Epidermal melanocyte (primary cell): ENCODE measurements around the gene OR6S1.
"Not testable (repeated sequence)": the region's sequence is repeated elsewhere in the genome, so short reads cannot be mapped to it uniquely, and the experiment has no call there.

Source experiments
- DNase-seq: peaks from one replicate; pipeline ENCODE4 v3.0.0; 2011; ENCODE audit warnings: low spot score; ENCODE audit not compliant: insufficient read length

Gene OR6S1

GRCh38 chr14:20671597-20672283, 30.2 kb upstream of the OR6S1 start:
- DNase-seq: peak; percentile 1

- no peak for DNase-seq
Observed at GRCh38 chr14:20668969-20669368, 27.5 kb upstream of the OR6S1 start.

GRCh38 chr14:20667957-20668356, 26.5 kb upstream of the OR6S1 start:
- DNase-seq: no peak

- not testable (repeated sequence) for DNase-seq
Observed at GRCh38 chr14:20666400-20666961, 25.0 kb upstream of the OR6S1 start.

DNA sequence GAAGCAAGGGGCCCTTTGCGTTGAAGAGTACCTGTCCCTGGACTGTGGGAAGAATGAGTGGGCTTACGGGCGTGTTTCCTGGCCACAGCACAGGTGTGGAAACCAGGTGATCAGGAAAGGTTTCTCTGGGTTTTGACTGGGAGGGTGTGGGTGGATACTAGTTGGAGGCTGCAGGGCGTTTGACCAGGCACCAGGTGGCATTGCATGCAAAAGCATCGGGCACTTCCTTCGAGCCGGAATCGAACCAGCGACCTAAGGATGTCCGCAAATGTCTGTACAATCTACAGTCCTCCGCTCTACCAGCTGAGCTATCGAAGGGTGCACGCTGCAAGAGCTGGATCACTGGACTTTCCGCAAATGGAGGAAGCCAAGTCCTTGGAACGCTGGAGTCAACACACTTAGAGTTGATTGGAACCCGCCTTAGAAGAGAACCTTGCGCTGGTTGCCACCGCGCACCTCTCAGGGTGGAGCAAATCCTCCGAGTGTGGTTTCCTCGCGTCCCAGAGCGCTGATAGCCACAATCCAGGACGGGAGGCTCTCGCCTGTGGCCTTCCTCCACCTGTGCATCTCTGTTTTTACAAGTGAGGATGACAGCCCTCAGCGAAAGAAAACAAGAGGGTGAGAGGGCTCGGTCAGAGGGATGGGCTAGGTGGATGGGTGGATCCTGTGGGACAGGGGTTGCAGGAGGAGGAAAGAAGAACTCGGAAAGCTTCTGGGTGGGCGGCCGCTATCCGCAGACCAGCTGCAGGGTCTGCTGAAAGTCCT, 21.7 kb upstream of the OR6S1 start:
- no peak for DNase-seq

DNA sequence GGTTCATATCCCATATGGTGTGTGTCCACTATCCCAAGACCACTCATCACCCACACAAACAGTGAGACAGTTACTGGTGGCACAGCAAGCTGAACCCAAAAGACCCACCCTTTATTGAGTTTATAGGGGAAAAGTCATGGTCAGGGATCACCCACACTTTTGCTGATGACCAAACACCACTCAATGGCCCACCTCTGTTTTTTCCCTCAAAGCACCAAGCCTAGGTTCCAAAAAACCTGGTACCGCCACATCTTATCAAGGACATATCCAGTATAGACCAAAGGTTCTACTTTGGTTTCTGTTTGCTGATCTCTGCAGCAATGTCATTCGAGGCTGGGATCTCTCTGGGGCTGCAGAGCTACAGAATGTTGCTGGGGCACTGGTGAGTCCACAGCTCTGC, 19.7 kb upstream of the OR6S1 start:
- DNase-seq: no peak

- DNase-seq: no peak
Observed at GRCh38 chr14:20659813-20660395, 18.4 kb upstream of the OR6S1 start.

GRCh38 chr14:20659336-20659735, 17.8 kb upstream of the OR6S1 start:
- no peak for DNase-seq

DNA sequence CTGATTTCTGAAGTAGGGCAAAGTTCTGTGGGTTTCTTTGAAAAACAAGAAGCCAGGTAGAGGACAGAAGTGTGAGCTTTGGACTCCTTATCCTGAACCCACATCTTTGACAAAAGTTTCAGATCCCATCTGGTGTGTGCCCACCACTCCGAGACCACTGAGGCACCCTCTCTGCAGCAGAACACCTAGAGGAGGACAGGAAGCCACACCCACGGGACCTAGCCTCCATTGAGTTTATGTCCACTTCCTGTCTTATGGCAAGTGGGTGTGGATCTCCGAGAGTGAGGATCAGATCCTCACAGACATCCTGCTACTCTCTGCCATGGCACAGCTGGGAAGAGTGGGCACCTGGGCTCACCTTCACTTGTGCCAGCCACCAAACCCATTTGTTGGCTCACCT, 16.8 kb upstream of the OR6S1 start:
- no peak for DNase-seq

- no peak for DNase-seq
Observed at GRCh38 chr14:20657216-20658211, 16.0 kb upstream of the OR6S1 start.

GRCh38 chr14:20656274-20656673, 14.8 kb upstream of the OR6S1 start:
- no peak for DNase-seq

GRCh38 chr14:20655851-20656250, 14.4 kb upstream of the OR6S1 start:
- no peak for DNase-seq

DNA sequence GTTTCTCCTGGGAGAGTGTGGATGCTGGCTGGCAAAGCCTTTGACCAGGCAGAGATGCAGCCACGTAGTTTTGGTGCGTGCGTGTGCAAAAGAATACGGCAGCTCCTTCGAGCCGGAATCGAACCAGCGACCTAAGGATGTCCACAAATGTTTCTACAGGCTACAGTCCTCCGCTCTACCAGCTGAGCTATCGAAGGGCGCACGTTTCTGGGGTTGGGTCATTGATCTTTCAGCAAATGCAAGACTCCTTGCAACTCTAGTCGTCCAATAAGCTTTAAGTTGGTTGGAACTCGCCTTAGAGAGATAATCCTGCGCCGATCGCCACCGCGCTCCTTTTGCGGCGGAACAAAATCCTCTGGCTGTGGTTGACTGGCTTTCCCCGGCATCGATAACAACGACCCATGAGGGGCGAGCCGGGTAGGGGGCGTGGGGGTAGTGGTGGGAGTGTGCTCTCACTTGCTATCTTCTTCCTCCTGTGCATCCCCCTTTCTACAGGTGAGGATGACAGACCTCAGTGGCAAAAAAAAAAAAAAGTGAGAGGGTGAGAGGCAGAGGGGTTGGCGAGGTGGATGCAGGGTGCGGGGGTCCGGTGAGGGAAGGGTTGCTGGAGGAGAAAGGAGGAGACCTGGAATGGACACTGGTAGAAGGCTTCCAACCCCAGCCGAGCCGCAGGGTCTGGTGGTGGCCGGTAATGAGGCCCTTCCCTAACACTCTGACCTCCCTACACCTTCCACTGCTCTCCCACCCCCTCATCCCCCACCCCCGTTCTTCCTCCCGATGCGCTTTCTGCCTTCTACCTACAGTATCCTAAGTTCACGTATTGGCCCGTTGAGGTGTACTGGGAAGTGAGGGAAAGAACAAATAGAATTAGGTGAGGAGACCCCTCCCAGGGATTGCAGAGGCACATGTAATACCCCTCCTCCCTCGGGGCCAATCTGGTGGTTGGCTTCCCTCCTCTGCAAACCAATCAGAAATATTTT, 11.8 kb upstream of the OR6S1 start:
- DNase-seq: no peak

DNA sequence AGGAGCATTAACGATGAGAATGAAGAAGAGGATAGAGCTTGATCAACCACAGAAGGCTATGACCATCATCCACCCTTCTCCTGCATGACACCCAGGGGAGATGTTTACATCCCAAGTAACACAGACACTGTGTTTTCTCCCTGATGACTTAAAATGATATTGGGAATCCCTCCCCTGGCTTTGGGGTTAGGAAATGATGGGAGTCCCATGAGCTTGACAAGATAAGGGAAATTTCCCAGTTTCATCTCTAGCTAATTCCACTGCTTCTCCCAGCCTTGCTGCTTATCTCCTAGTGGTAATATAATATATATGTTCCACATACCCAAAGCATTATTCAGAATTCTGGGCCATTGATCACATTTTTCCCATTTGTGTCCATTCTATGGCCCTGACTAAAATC, 4.0 kb upstream of the OR6S1 start:
- DNase-seq: no peak

- no peak for DNase-seq
Observed at GRCh38 chr14:20644520-20644919, 3.0 kb upstream of the OR6S1 start.

DNA sequence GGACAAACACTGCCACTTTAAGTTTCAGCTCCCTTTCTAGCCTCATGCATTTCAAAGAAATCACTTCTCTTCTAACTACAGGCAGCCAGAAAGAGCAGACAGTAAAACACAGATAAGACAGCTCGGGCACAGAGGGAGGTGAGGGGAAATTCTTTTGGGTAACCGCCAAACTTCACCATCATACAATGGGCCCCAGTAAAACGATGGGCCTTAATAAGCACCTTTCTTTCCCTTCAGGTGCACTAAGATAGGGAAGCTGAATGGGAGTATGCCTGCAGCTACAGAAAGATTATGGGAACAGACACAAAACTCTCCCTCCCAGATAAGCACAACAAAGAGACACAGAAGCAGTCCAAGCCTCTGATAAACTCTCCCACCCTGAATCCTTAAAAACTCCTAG, 1.3 kb upstream of the OR6S1 start:
- not testable (repeated sequence) for DNase-seq

DNA sequence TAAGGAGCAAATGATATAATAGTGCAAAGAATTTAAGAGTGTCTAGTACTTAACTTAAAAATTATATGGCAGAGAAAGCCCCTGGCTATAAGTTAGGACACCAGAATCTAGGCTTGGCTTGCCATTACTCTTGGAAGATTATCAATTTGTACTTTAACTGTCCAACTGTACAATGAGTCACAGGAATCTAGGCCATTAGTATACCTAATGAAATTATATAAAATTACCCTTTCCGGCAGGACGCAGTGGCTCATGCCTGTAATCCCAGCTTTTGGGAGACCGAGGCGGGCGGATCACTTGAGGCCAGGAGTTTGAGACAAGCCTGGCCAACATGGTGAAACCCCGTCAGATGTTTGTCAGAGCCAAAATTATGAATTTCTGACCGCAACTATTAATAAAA, 691 bp upstream of the OR6S1 start:
- DNase-seq: no peak

GRCh38 chr14:20632831-20633691, 8.4 kb downstream of the OR6S1 start:
- peak; percentile 33 for DNase-seq

DNA sequence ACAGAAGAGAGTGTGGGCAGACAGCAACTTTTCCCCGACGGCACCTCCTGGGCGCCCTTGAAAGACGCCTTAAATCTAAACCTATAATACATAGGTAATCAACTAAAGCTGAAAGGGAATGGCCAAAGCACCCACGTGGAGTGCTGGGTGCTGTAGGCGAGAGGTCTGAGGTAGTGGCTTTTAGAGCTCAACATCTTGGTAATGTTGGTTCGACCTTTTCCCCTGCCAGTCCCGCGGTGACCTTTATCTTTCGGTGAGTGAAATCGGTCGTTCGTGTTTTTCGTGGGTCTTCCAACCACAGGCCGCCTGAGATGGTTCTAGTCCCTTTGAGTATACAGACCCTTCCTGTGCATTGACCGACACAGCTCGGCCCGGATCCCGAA, 9.1 kb downstream of the OR6S1 start:
- DNase-seq: no peak
